Measurements from ENCODE around the gene FTHL17. TPM values are rescaled to one million over a fixed set of nuclear protein-coding genes. Genes with fewer than 3 reads are reported as not detected.

The FTHL17 gene
- total RNA-seq, 4 donors from 2014 or later = not detected

Other genes starting within 250 kb of the FTHL17 start
- 10 to 100 TPM; 17.0 to 22.4 (median 19.6) TPM for gene TAB3, start 182.8 kb downstream of the FTHL17 start, total RNA-seq

Data from esophagus muscularis mucosa (tissue), 4 donors.